Neuronal stem cell (in vitro differentiated cells): ENCODE results near the gene ATXN10. TPM values are rescaled to one million over a fixed set of nuclear protein-coding genes. Genes with fewer than 3 reads are reported as not detected.
A peak's percentile ranks its signal among the peaks of the same experiment; 100 is the strongest.
"Not testable (repeated sequence)": the region's sequence is repeated elsewhere in the genome, so short reads cannot be mapped to it uniquely, and the experiment has no call there.

ENCODE experiments used
- DNase-seq: peaks from one replicate; pipeline ENCODE4 v3.0.0-alpha.2; 2013; ENCODE audit warnings: low spot score
- H2AFZ ChIP-seq: one replicate; pipeline ENCODE4 v1.6.1; 2013; ENCODE audit warnings: mild to moderate bottlenecking, low read length, inconsistent platforms
- H2AK5ac ChIP-seq: 2 replicates; pipeline ENCODE4 v1.6.1; 2013; ENCODE audit warnings: low read depth, mild to moderate bottlenecking, inconsistent platforms, low read length, moderate library complexity, mixed read lengths
- H2BK120ac ChIP-seq: 2 replicates; pipeline ENCODE4 v1.6.1; 2013; ENCODE audit warnings: low read depth, mild to moderate bottlenecking, inconsistent platforms, low read length, moderate library complexity, mixed read lengths
- H2BK12ac ChIP-seq: one replicate; pipeline ENCODE4 v1.6.1; 2013; ENCODE audit warnings: low read length, inconsistent platforms
- H2BK15ac ChIP-seq: 2 replicates; pipeline ENCODE4 v1.6.1; 2013; ENCODE audit warnings: mild to moderate bottlenecking, low read length, inconsistent platforms, mixed read lengths
- H2BK5ac ChIP-seq: one replicate; pipeline ENCODE4 v1.6.1; 2013; ENCODE audit warnings: inconsistent platforms, mild to moderate bottlenecking, low read length, moderate library complexity
- H3K14ac ChIP-seq: one replicate; pipeline ENCODE4 v1.6.1; 2013; ENCODE audit warnings: low read length, inconsistent platforms
- H3K18ac ChIP-seq: 2 replicates; pipeline ENCODE4 v1.6.1; 2013; ENCODE audit warnings: low read length, inconsistent platforms
- H3K23ac ChIP-seq: 2 replicates; pipeline ENCODE4 v1.6.1; 2013; ENCODE audit warnings: low read depth, mild to moderate bottlenecking, mixed read lengths, low read length, inconsistent platforms; ENCODE audit not compliant: poor library complexity
- H3K27ac ChIP-seq: replicated peaks from 3 replicates; pipeline ENCODE4 v1.5.1; 2013; ENCODE audit warnings: low read length, inconsistent platforms
- H3K27me3 ChIP-seq, 3 experiments: 2 replicates each; pipeline ENCODE4 v1.6.1; 2013; ENCODE audit warnings: low read length in 3 of 3, mild to moderate bottlenecking in 2 of 3, inconsistent platforms in 1 of 3, low read depth in 1 of 3, mixed read lengths in 1 of 3, moderate library complexity in 1 of 3; ENCODE audit not compliant: control insufficient read depth in 3 of 3, insufficient read depth in 3 of 3
- H3K36me3 ChIP-seq, 2 donors: replicated peaks in 1 of 2; 2 replicates each; pipeline ENCODE4 v1.6.1; 2013; ENCODE audit warnings: low read length in 2 of 2; ENCODE audit not compliant: control insufficient read depth in 2 of 2, insufficient read depth in 2 of 2
- H3K4ac ChIP-seq: 2 replicates; pipeline ENCODE4 v1.6.1; 2013; ENCODE audit warnings: inconsistent platforms, mild to moderate bottlenecking, low read length, moderate library complexity
- H3K4me1 ChIP-seq, 2 donors: 1 replicate in 1 of 2; 2 replicates in 1 of 2; pipeline ENCODE4 v1.6.1; 2013; ENCODE audit warnings: low read length in 2 of 2, low read depth in 1 of 2; ENCODE audit not compliant: control insufficient read depth in 2 of 2, insufficient read depth in 1 of 2
- H3K4me2 ChIP-seq: one replicate; pipeline ENCODE4 v1.6.1; 2013; ENCODE audit warnings: mild to moderate bottlenecking, low read length, inconsistent platforms; ENCODE audit not compliant: insufficient read depth, poor library complexity, severe bottlenecking
- H3K4me3 ChIP-seq, 2 donors: 2 replicates each; pipeline ENCODE4 v1.5.1; 2013; ENCODE audit warnings: low read length in 2 of 2, mild to moderate bottlenecking in 2 of 2, inconsistent platforms in 1 of 2, moderate library complexity in 1 of 2
- H3K79me1 ChIP-seq: one replicate; pipeline ENCODE4 v1.6.1; 2013; ENCODE audit warnings: low read depth, mild to moderate bottlenecking, inconsistent platforms, low read length, moderate library complexity
- H3K9ac ChIP-seq: one replicate; pipeline ENCODE4 v1.6.1; 2013; ENCODE audit warnings: mild to moderate bottlenecking, low read depth, low read length, inconsistent platforms; ENCODE audit not compliant: poor library complexity
- H3K9me3 ChIP-seq, 2 donors: replicated peaks in 1 of 2; 2 replicates each; pipeline versions ENCODE3 to v1.6.1; 2013; ENCODE audit warnings: low read length in 2 of 2, mild to moderate bottlenecking in 2 of 2, inconsistent platforms in 1 of 2, low read depth in 1 of 2, mixed read lengths in 1 of 2, moderate library complexity in 1 of 2; ENCODE audit not compliant: control insufficient read depth in 2 of 2, insufficient read depth in 1 of 2
- H4K8ac ChIP-seq: one replicate; pipeline ENCODE4 v1.6.1; 2013; ENCODE audit warnings: low read depth, mild to moderate bottlenecking, inconsistent platforms, low read length, moderate library complexity
- H4K91ac ChIP-seq: one replicate; pipeline ENCODE4 v1.6.1; 2013; ENCODE audit warnings: low read length, low read depth, mild to moderate bottlenecking, inconsistent platforms; ENCODE audit not compliant: poor library complexity
- WGBS, 2 donors: extraction: QIAGEN DNeasy Blood & Tissue Kit; methylation state at CpG; one replicate each; pipeline ENCODE4 v1.1.7; 2013; ENCODE audit warnings: missing lambda C conversion rate in 2 of 2, mixed read lengths in 1 of 2; ENCODE audit not compliant: insufficient read length in 2 of 2, insufficient replicate concordance in 1 of 2; ENCODE audit errors: extremely low coverage in 2 of 2; 5-methylcytosine and 5-hydroxymethylcytosine counted together
- polyA plus RNA-seq, 2 experiments: library from polyadenylated mRNA; stranded (reverse); fragments of 200-250 nt; gene quantifications; one replicate each; pipeline ENCODE4 v1.2.3, GENCODE V29; 2013

ATXN10 gene
- polyA plus RNA-seq (2013, experiment 1 of 2): 89.3 TPM
- polyA plus RNA-seq (2013, experiment 2 of 2): 84.7 TPM

- H3K9me3 ChIP-seq: no peaks in the 10 kb centered on the region
- H3K9ac ChIP-seq: peak within 1 kb of the TSS; percentile 100
- H2BK5ac ChIP-seq: peak within 1 kb of the TSS; percentile 96
- peaks cover 0 to 3% (median 0%) of the 10 kb centered on the region in 3 experiments for H3K27me3 ChIP-seq
- H3K14ac ChIP-seq: peak within 1 kb of the TSS; percentile 99
- peak within 1 kb of the TSS; percentile 60 for H2BK15ac ChIP-seq
- H2BK12ac ChIP-seq: peak within 1 kb of the TSS; percentile 53
- peaks cover 6 to 17% of the 10 kb centered on the region in 2 donors for H3K4me1 ChIP-seq
- H2AK5ac ChIP-seq: peak within 1 kb of the TSS; percentile 79
- peak within 1 kb of the TSS; percentile 93 to 100 for H3K4me3 ChIP-seq
- peak within 1 kb of the TSS; percentile 83 for H3K4me2 ChIP-seq
- peak; percentile 81 for DNase-seq
- peak within 1 kb of the TSS; percentile 89 for H3K27ac ChIP-seq
- H2BK120ac ChIP-seq: peak within 1 kb of the TSS; percentile 83
- WGBS, 2 donors: no CpG with 5 or more reads among the region's 89 CpGs
- peaks cover 4% of the 10 kb centered on the region for H3K79me1 ChIP-seq
- H3K4ac ChIP-seq: peak within 1 kb of the TSS; percentile 96
- peak within 1 kb of the TSS; percentile 99 for H3K18ac ChIP-seq
- peak within 1 kb of the TSS; percentile 98 for H3K23ac ChIP-seq
- H3K36me3 ChIP-seq: peaks cover 2 to 17% of the 10 kb centered on the region in 2 donors
- H2AFZ ChIP-seq: peak within 1 kb of the TSS; percentile 99
- peak within 1 kb of the TSS; percentile 54 for H4K8ac ChIP-seq
- H4K91ac ChIP-seq: peak within 1 kb of the TSS; percentile 53
These were observed at the start of gene ATXN10 for GRCh38 chr22:45671783-45672563. Gene ATXN10, plus strand, starts transcription at chr22:45671834. Its CDS starts 230 bp downstream, at chr22:45672064.

GRCh38 chr22:45621836-45622600 lies 49.6 kb upstream of the ATXN10 start:
- Histone ChIP-seq H3K79me1 (no peaks in the 10 kb centered on the region), H3K4ac (no peak overlapping the region), H3K27me3 (peaks cover 0 to 14% (median 0%) of the 10 kb centered on the region in 3 experiments), H3K18ac (no peak overlapping the region), H3K9ac (peak overlapping the region; percentile 81), H2BK12ac (no peak overlapping the region), H2BK120ac (no peak overlapping the region), H3K14ac (peak overlapping the region; percentile 67), H3K23ac (no peak overlapping the region), H2AFZ (no peak overlapping the region), H3K9me3 (no peaks in the 10 kb centered on the region), H2BK15ac (no peak overlapping the region), H4K8ac (no peak overlapping the region), H4K91ac (no peak overlapping the region), H3K4me1 (peaks cover 0 to 1% of the 10 kb centered on the region in 2 donors), H2AK5ac (peak overlapping the region; percentile 22), H3K27ac (no peak overlapping the region), H3K4me2 (no peak overlapping the region), H3K36me3 (no peaks in the 10 kb centered on the region), H3K4me3 (no peak overlapping the region), H2BK5ac (no peak overlapping the region)
- no peak for DNase-seq
- no CpG with 5 or more reads among the region's 11 CpGs for WGBS, 2 donors

- H3K4me1 ChIP-seq, H3K9ac ChIP-seq, H2BK15ac ChIP-seq, H3K27ac ChIP-seq, H3K36me3 ChIP-seq, H3K18ac ChIP-seq, H3K23ac ChIP-seq, H2AFZ ChIP-seq, H2BK12ac ChIP-seq, DNase-seq, H4K8ac ChIP-seq, H2BK5ac ChIP-seq, H3K4me3 ChIP-seq, H4K91ac ChIP-seq, H3K79me1 ChIP-seq, H3K14ac ChIP-seq, H2AK5ac ChIP-seq, H2BK120ac ChIP-seq, H3K4me2 ChIP-seq, H3K4ac ChIP-seq, H3K9me3 ChIP-seq: not testable (repeated sequence)
- WGBS, 2 donors: no CpG with 5 or more reads among the region's 3 CpGs
- peaks cover 0 to 14% (median 0%) of the 10 kb centered on the region in 3 experiments for H3K27me3 ChIP-seq
These were observed 48.0 kb upstream of the ATXN10 start for GRCh38 chr22:45623464-45624145.
